Right atrium auricular region (tissue), 2 donors: ENCODE results near the gene PAQR3. TPM values are rescaled to one million over a fixed set of nuclear protein-coding genes. Genes with fewer than 3 reads are reported as not detected.

Experiments
- DNase-seq: peaks from one replicate; pipeline ENCODE4 v3.0.0-alpha.2; 2019; ENCODE audit warnings: low spot score
- H3K27ac ChIP-seq, 2 donors: fragments of 200-600 bp; sonication (generic); 1 replicate in 1 of 2; 2 replicates in 1 of 2; pipeline ENCODE4 v1.5.1; 2016 to 2019
- H3K27me3 ChIP-seq, 2 donors: fragments of 200-600 bp; sonication (generic); one replicate each; pipeline versions ENCODE4 v1.5.1 to v1.6.0; 2017 to 2019
- H3K36me3 ChIP-seq: fragments of 200-600 bp; sonication (generic); one replicate; pipeline ENCODE4 v1.5.1; 2016
- H3K4me1 ChIP-seq, 2 donors: fragments of 200-600 bp; sonication (generic); one replicate each; pipeline versions ENCODE4 v1.5.1 to v1.6.0; 2017 to 2019
- H3K4me3 ChIP-seq, 2 donors: fragments of 200-600 bp; sonication (generic); 1 replicate in 1 of 2; 2 replicates in 1 of 2; pipeline ENCODE4 v1.5.1; 2017 to 2019; ENCODE audit warnings: mild to moderate bottlenecking in 1 of 2, moderate library complexity in 1 of 2
- H3K9me3 ChIP-seq, 2 donors: fragments of 200-600 bp; sonication (generic); one replicate each; pipeline ENCODE4 v1.5.1; 2019
- CTCF ChIP-seq, 2 donors: fragments of 200-600 bp; sonication (generic); IDR thresholded peaks; one replicate each; pipeline ENCODE4 v1.5.1; 2019; ENCODE audit warnings: antibody characterized with exemption in 2 of 2
- total RNA-seq, 2 donors: library from RNA; depleted of rRNA; stranded (reverse); fragments of >200 nt; gene quantifications; one replicate each; pipeline ENCODE4 v1.1.0, GENCODE V29; 2016

The PAQR3 gene
- total RNA-seq, 2 donors from 2014 or later, result 8.3 to 8.4 TPM

GRCh38 chr4:78939667-78940008 is 400 bp upstream of the PAQR3 start:
- DNase-seq, result no peak
- TF ChIP-seq CTCF (IDR thresholded peaks at IDR 0.05), result no peak
- Histone ChIP-seq H3K4me3 (peak overlapping the region; percentile 77 to 84), H3K27me3 (no peaks in the 10 kb centered on the region), H3K27ac (peak overlapping the region; percentile 38 to 71), H3K36me3 (no peaks in the 10 kb centered on the region), H3K9me3 (no peaks in the 10 kb centered on the region), H3K4me1 (peaks cover 0 to 22% of the 10 kb centered on the region in 2 donors)

- Histone ChIP-seq H3K36me3 (no peaks in the 10 kb centered on the region), H3K4me1 (peaks cover 0 to 22% of the 10 kb centered on the region in 2 donors), H3K4me3 (peak overlapping the region; percentile 77 to 84), H3K27me3 (no peaks in the 10 kb centered on the region), H3K9me3 (no peaks in the 10 kb centered on the region), H3K27ac (peak overlapping the region; percentile 71 to 78)
- no peak for DNase-seq
- no peak for TF ChIP-seq CTCF (IDR thresholded peaks at IDR 0.05)
These were observed 767 bp downstream of the PAQR3 start for GRCh38 chr4:78938474-78938867.

GRCh38 chr4:78937837-78938236 is 1.4 kb downstream of the PAQR3 start:
- Histone ChIP-seq H3K9me3 (no peaks in the 10 kb centered on the region), H3K27ac (no peak overlapping the region), H3K4me3 (peak overlapping the region in 1 of 2 donors; percentile 77), H3K4me1 (peaks cover 0 to 22% of the 10 kb centered on the region in 2 donors), H3K36me3 (no peaks in the 10 kb centered on the region), H3K27me3 (no peaks in the 10 kb centered on the region)
- TF ChIP-seq CTCF (IDR thresholded peaks at IDR 0.05), result no peak
- no peak for DNase-seq

- Histone ChIP-seq H3K27me3 (no peaks in the 10 kb centered on the region), H3K4me3 (no peak overlapping the region), H3K36me3 (no peaks in the 10 kb centered on the region), H3K4me1 (peaks cover 0 to 22% of the 10 kb centered on the region in 2 donors), H3K27ac (no peak overlapping the region), H3K9me3 (no peaks in the 10 kb centered on the region)
- DNase-seq, result no peak
- TF ChIP-seq CTCF (IDR thresholded peaks at IDR 0.05), result no peak
These were observed 2.2 kb downstream of the PAQR3 start for GRCh38 chr4:78936989-78937388.

- no peak for DNase-seq
- Histone ChIP-seq H3K4me1 (no peaks in the 10 kb centered on the region), H3K27ac (no peak overlapping the region), H3K4me3 (no peak overlapping the region), H3K9me3 (no peaks in the 10 kb centered on the region), H3K36me3 (peaks cover 14% of the 10 kb centered on the region), H3K27me3 (no peaks in the 10 kb centered on the region)
- TF ChIP-seq CTCF (IDR thresholded peaks at IDR 0.05), result no peak
These were observed 9.1 kb downstream of the PAQR3 start for GRCh38 chr4:78930016-78930629.

GRCh38 chr4:78928835-78929234 is 10.4 kb downstream of the PAQR3 start:
- H3K4me1 ChIP-seq, result no peaks in the 10 kb centered on the region
- no peaks in the 10 kb centered on the region for H3K9me3 ChIP-seq
- no peak overlapping the region for H3K4me3 ChIP-seq
- no peak for DNase-seq
- peaks cover 14% of the 10 kb centered on the region for H3K36me3 ChIP-seq
- no peaks in the 10 kb centered on the region for H3K27me3 ChIP-seq
- H3K27ac ChIP-seq, result no peak overlapping the region
- TF ChIP-seq CTCF (IDR thresholded peaks at IDR 0.05), result no peak
